C4-2B (cell line): Measurements from ENCODE around the gene METAP1D.

Experiments
- CTCF ChIP-seq: fragments of 450-650 bp; conservative IDR thresholded peaks from 2 replicates; pipeline ENCODE4 v1.5.1; 2017; ENCODE audit warnings: mild to moderate bottlenecking
- ZFX ChIP-seq: fragments of 450-650 bp; IDR thresholded peaks from 2 replicates; pipeline ENCODE4 v1.6.1; 2017

GRCh38 chr2:171964308-171964707, 35.4 kb upstream of the METAP1D start:
- TF ChIP-seq CTCF (no peak), ZFX (no peak)
